Measurements from ENCODE around the gene BAX. TPM values are rescaled to one million over a fixed set of nuclear protein-coding genes. Genes with fewer than 3 reads are reported as not detected.

The BAX gene
- total and polyA plus RNA-seq, 2 of the 13 experiments (the other 11 are each of a cell fraction or from before 2014, with no cell fraction given): 139 to 176 TPM

DNA sequence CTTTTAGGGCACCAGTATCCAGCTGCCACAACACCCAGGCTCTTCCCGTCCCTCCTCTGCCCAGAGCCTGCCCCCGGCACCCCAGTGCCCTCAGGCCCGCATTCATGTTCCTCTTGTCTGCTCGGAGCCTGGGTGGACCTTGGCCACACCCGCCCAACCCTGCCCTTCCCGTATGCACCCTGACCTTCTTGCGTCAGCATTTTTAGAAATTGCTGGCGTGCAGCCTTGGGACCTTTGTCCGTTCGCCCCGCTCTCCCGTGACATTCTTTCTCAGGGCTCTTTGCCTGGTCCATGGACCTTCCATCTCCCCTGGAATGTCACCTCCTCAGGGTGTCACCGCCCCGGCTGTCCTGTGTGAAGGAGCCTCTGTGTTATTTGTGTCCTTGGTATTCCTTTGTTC, 47.0 kb upstream of the BAX start (continued):
- TF ChIP-seq, protein P1, sequence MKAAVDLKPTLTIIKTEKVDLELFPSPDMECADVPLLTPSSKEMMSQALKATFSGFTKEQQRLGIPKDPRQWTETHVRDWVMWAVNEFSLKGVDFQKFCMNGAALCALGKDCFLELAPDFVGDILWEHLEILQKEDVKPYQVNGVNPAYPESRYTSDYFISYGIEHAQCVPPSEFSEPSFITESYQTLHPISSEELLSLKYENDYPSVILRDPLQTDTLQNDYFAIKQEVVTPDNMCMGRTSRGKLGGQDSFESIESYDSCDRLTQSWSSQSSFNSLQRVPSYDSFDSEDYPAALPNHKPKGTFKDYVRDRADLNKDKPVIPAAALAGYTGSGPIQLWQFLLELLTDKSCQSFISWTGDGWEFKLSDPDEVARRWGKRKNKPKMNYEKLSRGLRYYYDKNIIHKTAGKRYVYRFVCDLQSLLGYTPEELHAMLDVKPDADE (CRISPR knock-in tag; IDR thresholded peaks at IDR 0.05): no peak
- TF ChIP-seq PLRG1 (conservative IDR thresholded peaks at IDR 0.05): no peak
- TF ChIP-seq AGO1 (IDR thresholded peaks at IDR 0.05; ENCODE audit: low read depth, low read length, poor library complexity, severe bottlenecking): no peak
- TF ChIP-seq, protein P2, sequence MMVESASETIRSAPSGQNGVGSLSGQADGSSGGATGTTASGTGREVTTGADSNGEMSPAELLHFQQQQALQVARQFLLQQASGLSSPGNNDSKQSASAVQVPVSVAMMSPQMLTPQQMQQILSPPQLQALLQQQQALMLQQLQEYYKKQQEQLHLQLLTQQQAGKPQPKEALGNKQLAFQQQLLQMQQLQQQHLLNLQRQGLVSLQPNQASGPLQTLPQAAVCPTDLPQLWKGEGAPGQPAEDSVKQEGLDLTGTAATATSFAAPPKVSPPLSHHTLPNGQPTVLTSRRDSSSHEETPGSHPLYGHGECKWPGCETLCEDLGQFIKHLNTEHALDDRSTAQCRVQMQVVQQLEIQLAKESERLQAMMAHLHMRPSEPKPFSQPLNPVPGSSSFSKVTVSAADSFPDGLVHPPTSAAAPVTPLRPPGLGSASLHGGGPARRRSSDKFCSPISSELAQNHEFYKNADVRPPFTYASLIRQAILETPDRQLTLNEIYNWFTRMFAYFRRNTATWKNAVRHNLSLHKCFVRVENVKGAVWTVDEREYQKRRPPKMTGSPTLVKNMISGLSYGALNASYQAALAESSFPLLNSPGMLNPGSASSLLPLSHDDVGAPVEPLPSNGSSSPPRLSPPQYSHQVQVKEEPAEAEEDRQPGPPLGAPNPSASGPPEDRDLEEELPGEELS (CRISPR knock-in tag; IDR thresholded peaks at IDR 0.05): no peak
- no peak for TF ChIP-seq ZNF530 (CRISPR knock-in tag; IDR thresholded peaks at IDR 0.05; ENCODE audit: low read depth)
- TF ChIP-seq ZNF629 (CRISPR knock-in tag; conservative IDR thresholded peaks at IDR 0.05): 0 out of 2 replicates have a peak, but pooled peaks have one; percentile 9
- TF ChIP-seq, protein P3, sequence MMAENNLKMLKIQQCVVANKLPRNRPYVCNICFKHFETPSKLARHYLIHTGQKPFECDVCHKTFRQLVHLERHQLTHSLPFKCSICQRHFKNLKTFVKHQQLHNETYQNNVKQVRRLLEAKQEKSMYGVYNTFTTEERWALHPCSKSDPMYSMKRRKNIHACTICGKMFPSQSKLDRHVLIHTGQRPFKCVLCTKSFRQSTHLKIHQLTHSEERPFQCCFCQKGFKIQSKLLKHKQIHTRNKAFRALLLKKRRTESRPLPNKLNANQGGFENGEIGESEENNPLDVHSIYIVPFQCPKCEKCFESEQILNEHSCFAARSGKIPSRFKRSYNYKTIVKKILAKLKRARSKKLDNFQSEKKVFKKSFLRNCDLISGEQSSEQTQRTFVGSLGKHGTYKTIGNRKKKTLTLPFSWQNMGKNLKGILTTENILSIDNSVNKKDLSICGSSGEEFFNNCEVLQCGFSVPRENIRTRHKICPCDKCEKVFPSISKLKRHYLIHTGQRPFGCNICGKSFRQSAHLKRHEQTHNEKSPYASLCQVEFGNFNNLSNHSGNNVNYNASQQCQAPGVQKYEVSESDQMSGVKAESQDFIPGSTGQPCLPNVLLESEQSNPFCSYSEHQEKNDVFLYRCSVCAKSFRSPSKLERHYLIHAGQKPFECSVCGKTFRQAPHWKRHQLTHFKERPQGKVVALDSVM (CRISPR knock-in tag; IDR thresholded peaks at IDR 0.05): peak; percentile 13; the same call in 1 of the 2 replicates
- no peak for TF ChIP-seq RARG (CRISPR knock-in tag; IDR thresholded peaks at IDR 0.05; ENCODE audit: low read depth)
- TF ChIP-seq PPARG (CRISPR knock-in tag; conservative IDR thresholded peaks at IDR 0.05): peak; percentile 83
- TF ChIP-seq HINFP (CRISPR knock-in tag; IDR thresholded peaks at IDR 0.05; ENCODE audit: low read depth): 0 out of 2 replicates have a peak, but pooled peaks have one; percentile 50
- TF ChIP-seq MED1 (CRISPR knock-in tag; IDR thresholded peaks at IDR 0.05): peak; percentile 69; the same call in 1 of the 2 replicates
- no peak for TF ChIP-seq POLR2AphosphoS5 (IDR thresholded peaks at IDR 0.05; ENCODE audit: low read depth, low read length)
- 0 out of 2 replicates have a peak, but pooled peaks have one; percentile 90 for TF ChIP-seq MTA1 (CRISPR knock-in tag; IDR thresholded peaks at IDR 0.05; ENCODE audit: borderline replicate concordance)
- TF ChIP-seq, protein P4, sequence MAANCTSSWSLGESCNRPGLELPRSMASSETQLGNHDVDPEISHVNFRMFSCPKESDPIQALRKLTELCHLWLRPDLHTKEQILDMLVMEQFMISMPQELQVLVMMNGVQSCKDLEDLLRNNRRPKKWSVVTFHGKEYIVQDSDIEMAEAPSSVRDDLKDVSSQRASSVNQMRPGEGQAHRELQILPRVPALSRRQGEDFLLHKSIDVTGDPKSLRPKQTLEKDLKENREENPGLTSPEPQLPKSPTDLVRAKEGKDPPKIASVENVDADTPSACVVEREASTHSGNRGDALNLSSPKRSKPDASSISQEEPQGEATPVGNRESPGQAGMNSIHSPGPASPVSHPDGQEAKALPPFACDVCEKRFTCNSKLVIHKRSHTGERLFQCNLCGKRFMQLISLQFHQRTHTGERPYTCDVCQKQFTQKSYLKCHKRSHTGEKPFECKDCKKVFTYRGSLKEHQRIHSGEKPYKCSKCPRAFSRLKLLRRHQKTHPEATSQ (CRISPR knock-in tag; IDR thresholded peaks at IDR 0.05; ENCODE audit: borderline replicate concordance): no peak
- no peak for TF ChIP-seq PAX8 (CRISPR knock-in tag; IDR thresholded peaks at IDR 0.05; ENCODE audit: borderline replicate concordance)
- TF ChIP-seq CREB1 (IDR thresholded peaks at IDR 0.05): peak; percentile 34; the same call in 1 of the 2 replicates
- peak; percentile 77 for TF ChIP-seq CREB1 (CRISPR knock-in tag; IDR thresholded peaks at IDR 0.05)
- TF ChIP-seq ZNF230 (CRISPR knock-in tag; IDR thresholded peaks at IDR 0.05): no peak
- TF ChIP-seq ZNF329 (CRISPR knock-in tag; IDR thresholded peaks at IDR 0.05; ENCODE audit: low read depth): no peak
- peak; percentile 86 for TF ChIP-seq RXRA (CRISPR knock-in tag; IDR thresholded peaks at IDR 0.05)
- peak; percentile 55; the same call in 1 of the 2 replicates for TF ChIP-seq ZGPAT (CRISPR knock-in tag; IDR thresholded peaks at IDR 0.05)
- 0 out of 2 replicates have a peak, but pooled peaks have one; percentile 58 for TF ChIP-seq HMG20B (CRISPR knock-in tag; conservative IDR thresholded peaks at IDR 0.05)
